NB4 (cell line): Measurements from ENCODE around the gene USH1C.

Experiments
- DNase-seq: peaks from one replicate; pipeline ENCODE4 v3.0.0; 2010; ENCODE audit warnings: low read depth
- H3K4me3 ChIP-seq: one replicate; pipeline ENCODE4 v1.5.1; 2011; ENCODE audit warnings: mild to moderate bottlenecking, low read depth, low read length, moderate library complexity
- CTCF ChIP-seq: IDR thresholded peaks from one replicate; pipeline ENCODE4 v1.5.1; 2012; ENCODE audit warnings: low read depth, low read length
- MAX ChIP-seq: IDR thresholded peaks from 2 replicates; pipeline ENCODE4 v1.6.1; 2011; ENCODE audit warnings: low read depth, low read length
- MYC ChIP-seq: IDR thresholded peaks from 2 replicates; pipeline ENCODE4 v1.6.1; 2011; ENCODE audit warnings: low read depth, low read length
- POLR2A ChIP-seq: IDR thresholded peaks from 2 replicates; pipeline ENCODE4 v1.6.1; 2011; ENCODE audit warnings: mild to moderate bottlenecking; ENCODE audit not compliant: insufficient read length; ENCODE audit errors: extremely low read depth

The USH1C gene

GRCh38 chr11:17572791-17573460, 28.7 kb upstream of the USH1C start:
- no peak for DNase-seq
- no peak for TF ChIP-seq CTCF
- no peak for TF ChIP-seq MYC
- no peak for TF ChIP-seq MAX
- TF ChIP-seq POLR2A, result no peak
- H3K4me3 ChIP-seq, result no peak overlapping the region

GRCh38 chr11:17572359-17572690, 28.1 kb upstream of the USH1C start:
- no peak for TF ChIP-seq CTCF
- TF ChIP-seq MAX, result no peak
- TF ChIP-seq MYC, result no peak
- DNase-seq, result no peak
- H3K4me3 ChIP-seq, result no peak overlapping the region

- H3K4me3 ChIP-seq, result no peak overlapping the region
- TF ChIP-seq CTCF, result no peak
- TF ChIP-seq MAX, result no peak
- TF ChIP-seq POLR2A, result no peak
- no peak for TF ChIP-seq MYC
- no peak for DNase-seq
Measured at GRCh38 chr11:17571431-17572358, 27.5 kb upstream of the USH1C start.

GRCh38 chr11:17570034-17570433, 25.8 kb upstream of the USH1C start:
- TF ChIP-seq MYC (no peak), MAX (no peak), CTCF (no peak), POLR2A (no peak)
- H3K4me3 ChIP-seq, result no peak overlapping the region
- DNase-seq, result no peak

- DNase-seq, result no peak
- no peak for TF ChIP-seq POLR2A
- no peak for TF ChIP-seq CTCF
- TF ChIP-seq MAX, result no peak
- TF ChIP-seq MYC, result no peak
Measured at GRCh38 chr11:17568944-17569343, 24.7 kb upstream of the USH1C start.

More at GRCh38 chr11:17568944-17569343, 24.7 kb upstream of the USH1C start:
- H3K4me3 ChIP-seq, result no peak overlapping the region
